Ishikawa (cell line): Measurements from ENCODE around the gene ATAD3B.

Experiments used
- CEBPB ChIP-seq: IDR thresholded peaks from 2 replicates; pipeline ENCODE4 v1.6.1; 2012
- CREB1 ChIP-seq: IDR thresholded peaks from 2 replicates; pipeline ENCODE4 v1.6.1; 2012; ENCODE audit warnings: low read depth
- EGR1 ChIP-seq: IDR thresholded peaks from 2 replicates; pipeline ENCODE4 v1.6.1; 2012
- EP300 ChIP-seq: IDR thresholded peaks from 2 replicates; pipeline ENCODE4 v1.6.1; 2012; ENCODE audit warnings: borderline replicate concordance
- FOXM1 ChIP-seq: IDR thresholded peaks from 2 replicates; pipeline ENCODE4 v1.6.1; 2012; ENCODE audit warnings: low read depth, borderline replicate concordance
- MAX ChIP-seq: IDR thresholded peaks from 2 replicates; pipeline ENCODE4 v1.6.1; 2012
- NFIC ChIP-seq: IDR thresholded peaks from 2 replicates; pipeline ENCODE4 v1.6.1; 2012
- RAD21 ChIP-seq: IDR thresholded peaks from 2 replicates; pipeline ENCODE4 v1.6.1; 2012; ENCODE audit warnings: low read depth
- REST ChIP-seq: IDR thresholded peaks from 2 replicates; pipeline ENCODE4 v1.6.1; 2012; ENCODE audit warnings: low read depth, mild to moderate bottlenecking
- TAF1 ChIP-seq: IDR thresholded peaks from 2 replicates; pipeline ENCODE4 v1.6.1; 2012; ENCODE audit warnings: low read depth, mild to moderate bottlenecking
- TCF12 ChIP-seq: IDR thresholded peaks from 2 replicates; pipeline ENCODE4 v1.6.1; 2012; ENCODE audit warnings: low read depth
- TEAD4 ChIP-seq: IDR thresholded peaks from 2 replicates; pipeline ENCODE4 v1.6.1; 2012
- USF1 ChIP-seq: IDR thresholded peaks from 2 replicates; pipeline ENCODE4 v1.6.1; 2012
- YY1 ChIP-seq: IDR thresholded peaks from 2 replicates; pipeline ENCODE4 v1.6.1; 2012; ENCODE audit warnings: low read depth
- ZBTB7A ChIP-seq: IDR thresholded peaks from 2 replicates; pipeline ENCODE4 v1.6.1; 2012; ENCODE audit warnings: low read depth

ATAD3B gene

GRCh38 chr1:1477206-1477605 lies 5.6 kb downstream of the ATAD3B start:
- TF ChIP-seq EP300, result no peak
- no peak for TF ChIP-seq TEAD4
- no peak for TF ChIP-seq NFIC
- TF ChIP-seq ZBTB7A, result no peak
- no peak for TF ChIP-seq CREB1
- TF ChIP-seq TAF1, result no peak
- no peak for TF ChIP-seq USF1

DNA sequence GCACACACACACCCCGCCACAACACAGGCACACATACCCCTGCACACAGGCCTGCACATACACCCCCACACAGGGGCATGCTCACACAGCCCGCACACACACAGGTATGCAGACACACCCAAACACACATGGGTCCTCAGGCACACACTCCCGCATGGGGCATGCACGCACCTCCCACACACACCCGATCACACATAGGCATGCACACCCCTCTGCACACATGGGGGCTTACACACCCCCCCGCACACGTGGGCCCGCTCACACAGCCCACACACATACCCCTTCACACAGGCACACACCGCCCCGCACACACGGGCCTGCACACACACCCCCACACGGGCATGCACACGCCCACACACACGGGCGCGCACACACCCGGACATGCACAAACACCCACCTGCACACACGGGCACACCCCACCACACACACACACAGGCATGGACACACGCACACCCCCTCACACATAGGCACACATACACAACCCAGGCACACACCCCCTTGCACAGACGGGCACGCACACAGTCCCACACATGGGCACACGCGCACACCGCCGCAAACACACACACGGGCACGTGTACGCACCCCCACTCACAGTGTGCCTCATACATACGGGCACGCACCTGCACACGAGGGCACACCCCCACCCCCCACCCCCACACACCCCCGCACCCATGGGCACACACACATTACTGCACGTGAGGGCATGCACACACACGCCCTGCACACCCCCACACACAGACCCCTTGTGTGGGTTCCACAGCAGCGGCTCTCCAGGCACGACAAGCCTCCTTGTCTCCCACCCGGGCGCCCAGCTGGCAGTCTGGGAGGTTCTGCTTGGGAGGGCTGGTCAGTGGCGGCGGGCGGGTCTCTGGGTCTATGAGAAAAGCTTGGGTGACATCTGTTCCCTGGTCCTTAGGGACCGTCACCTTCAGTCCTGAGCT lies 8.3 kb downstream of the ATAD3B start:
- no peak for TF ChIP-seq EGR1
- TF ChIP-seq TCF12, result no peak
- no peak for TF ChIP-seq FOXM1
- TF ChIP-seq YY1, result no peak
- no peak for TF ChIP-seq USF1
- TF ChIP-seq TEAD4, result no peak
- TF ChIP-seq CEBPB, result no peak
- TF ChIP-seq TAF1, result no peak
- TF ChIP-seq REST, result no peak

DNA sequence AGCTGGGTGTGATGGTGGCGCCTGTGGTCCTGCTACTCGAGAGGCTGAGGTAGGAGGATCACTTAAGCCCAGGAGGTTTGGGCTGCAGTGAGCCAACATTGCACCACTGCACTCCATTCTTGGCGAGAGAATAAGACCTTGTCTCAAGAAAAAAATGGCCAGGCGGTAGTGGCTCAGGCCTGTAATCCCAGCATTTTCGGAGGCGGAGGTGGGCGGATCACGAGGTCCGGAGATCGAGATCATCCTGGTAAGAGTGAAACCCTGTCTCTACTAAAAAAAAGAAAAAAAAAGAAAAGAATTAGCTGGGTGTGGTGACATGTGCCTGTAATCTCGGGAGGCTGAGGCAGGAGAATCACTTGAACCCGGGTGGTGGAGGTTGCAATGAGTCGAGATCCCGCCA lies 11.3 kb downstream of the ATAD3B start:
- TF ChIP-seq EGR1 (no peak), FOXM1 (no peak), TCF12 (no peak), CEBPB (no peak), EP300 (no peak), ZBTB7A (no peak), NFIC (no peak), TEAD4 (no peak), MAX (no peak), USF1 (no peak), TAF1 (no peak), REST (no peak), YY1 (no peak), CREB1 (no peak), RAD21 (no peak)

DNA sequence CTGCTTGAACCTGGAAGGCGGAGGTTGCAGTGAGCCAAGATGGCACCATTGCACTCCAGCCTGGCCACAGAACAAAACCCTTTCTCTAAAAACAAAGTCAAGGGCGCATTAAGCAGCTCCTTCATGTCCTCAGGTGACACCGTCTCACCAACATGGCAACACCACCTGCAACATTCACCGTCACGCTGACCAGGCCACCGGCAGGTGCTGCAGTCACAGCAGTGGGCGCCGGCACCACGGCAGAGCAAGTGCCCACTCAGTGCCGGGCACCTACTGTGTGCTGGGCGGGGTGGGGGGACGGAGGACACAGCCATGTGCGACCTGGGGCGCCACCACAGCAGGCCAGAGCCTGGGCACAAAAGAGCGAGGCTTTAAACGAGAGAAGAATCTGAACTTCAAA lies 12.1 kb downstream of the ATAD3B start:
- TF ChIP-seq EP300 (no peak), REST (no peak), NFIC (no peak), TAF1 (no peak), YY1 (no peak), RAD21 (no peak), CEBPB (no peak), TCF12 (no peak), ZBTB7A (no peak), TEAD4 (no peak), FOXM1 (no peak), EGR1 (no peak), MAX (no peak), CREB1 (no peak), USF1 (no peak)
